ENCODE data around the gene PYY. TPM values are rescaled to one million over a fixed set of nuclear protein-coding genes. Genes with fewer than 3 reads are reported as not detected.

Gene PYY
- 0.38 TPM in 1 of 2 replicates, not detected in the other for total RNA-seq

GRCh38 chr17:43953746-43954145 is at the start of gene PYY:
Gene PYY (minus strand): TSS chr17:43953940. CDS start chr17:43953483, 457 bp downstream.

GRCh38 chr17:43942051-43942685 is 11.6 kb downstream of the PYY start, which contains the start of gene PPY:
Gene PPY (minus strand): TSS chr17:43942476. CDS start chr17:43941654, 822 bp downstream.

GRCh38 chr17:43907425-43907981 is 46.2 kb downstream of the PYY start, which contains the start of gene MPP2:
Gene MPP2 (minus strand): TSS chr17:43907536. CDS start chr17:43904460, 3,076 bp downstream.

Other genes with a start within 250 kb of the PYY start
- gene SOST, start 195.1 kb downstream of the PYY start, total RNA-seq, result not detected in 2 replicates
- 47.4 and 101 TPM in 2 replicates for gene DUSP3, start 175.0 kb downstream of the PYY start, total RNA-seq
- gene CFAP97D1, start 173.5 kb downstream of the PYY start, total RNA-seq, result not detected in 2 replicates
- gene MPP3, start 120.8 kb downstream of the PYY start, total RNA-seq, result 6.0 and 7.6 TPM in 2 replicates
- gene CD300LG, start 106.8 kb downstream of the PYY start, total RNA-seq, result not detected in 2 replicates
- 2.8 and 4.4 TPM in 2 replicates for gene MPP2, start 46.4 kb downstream of the PYY start, total RNA-seq
- not detected in 2 replicates for gene PPY, start 11.5 kb downstream of the PYY start, total RNA-seq
- gene NAGS, start 50.7 kb upstream of the PYY start, total RNA-seq, result 6.2 and 9.0 TPM in 2 replicates
- gene TMEM101, start 61.0 kb upstream of the PYY start, total RNA-seq, result 39.3 and 54.3 TPM in 2 replicates
- gene LSM12, start 112.7 kb upstream of the PYY start, total RNA-seq, result 44.4 and 59.3 TPM in 2 replicates
- gene G6PC3, start 116.8 kb upstream of the PYY start, total RNA-seq, result 67.0 and 73.0 TPM in 2 replicates
- gene HDAC5, start 169.7 kb upstream of the PYY start, total RNA-seq, result 21.3 and 61.7 TPM in 2 replicates
- gene HROB, start 188.0 kb upstream of the PYY start, total RNA-seq, result 1.9 and 12.2 TPM in 2 replicates
- gene ASB16, start 216.8 kb upstream of the PYY start, total RNA-seq, result 0.51 TPM in 1 of 2 replicates, not detected in the other
- 25.1 and 35.2 TPM in 2 replicates for gene TMUB2, start 233.0 kb upstream of the PYY start, total RNA-seq
- gene ATXN7L3, start 245.9 kb upstream of the PYY start, total RNA-seq, result 41.6 and 49.2 TPM in 2 replicates